ENCODE data around the gene PHF2.

The PHF2 gene

GRCh38 chr9:93574900-93575795, 1.2 kb upstream of the PHF2 start:
- Histone ChIP-seq H3K36me3 (no peaks in the 10 kb centered on the region; the same call in 1 of the 2 replicates), H3K27ac (peak overlapping the region; percentile 82), H3K27me3 (ENCODE audit: insufficient read depth, low read depth, severe bottlenecking) (no peaks in the 10 kb centered on the region), H3K4me3 (ENCODE audit: low read depth, low read length) (peak overlapping the region; percentile 62), H3K9me3 (ENCODE audit: severe bottlenecking) (peaks cover 3% of the 10 kb centered on the region)
- no peak for DNase-seq
- TF ChIP-seq CTCF (IDR thresholded peaks at IDR 0.05; ENCODE audit: low read depth, low read length), result no peak

GRCh38 chr9:93575796-93576257, 557 bp upstream of the PHF2 start:
- peak; percentile 37 for DNase-seq
- no peaks in the 10 kb centered on the region; the same call in 1 of the 2 replicates for H3K36me3 ChIP-seq
- no peaks in the 10 kb centered on the region for H3K27me3 ChIP-seq (ENCODE audit: insufficient read depth, low read depth, severe bottlenecking)
- peaks cover 3% of the 10 kb centered on the region for H3K9me3 ChIP-seq (ENCODE audit: severe bottlenecking)
- TF ChIP-seq CTCF (IDR thresholded peaks at IDR 0.05; ENCODE audit: low read depth, low read length), result no peak
- H3K4me3 ChIP-seq (ENCODE audit: low read depth, low read length), result peak overlapping the region; percentile 62
- peak overlapping the region; percentile 82 for H3K27ac ChIP-seq

- TF ChIP-seq CTCF (IDR thresholded peaks at IDR 0.05; ENCODE audit: low read depth, low read length), result no peak
- Histone ChIP-seq H3K4me3 (ENCODE audit: low read depth, low read length) (peak overlapping the region; percentile 56), H3K36me3 (no peaks in the 10 kb centered on the region; the same call in 1 of the 2 replicates), H3K27me3 (ENCODE audit: insufficient read depth, low read depth, severe bottlenecking) (no peaks in the 10 kb centered on the region), H3K27ac (peak overlapping the region; percentile 50), H3K9me3 (ENCODE audit: severe bottlenecking) (no peaks in the 10 kb centered on the region)
- DNase-seq, result no peak
Measured at GRCh38 chr9:93577078-93577974, 942 bp downstream of the PHF2 start.

- H3K27ac ChIP-seq, result no peak overlapping the region
Measured at GRCh38 chr9:93577975-93578682, 1.7 kb downstream of the PHF2 start.

More at GRCh38 chr9:93577975-93578682, 1.7 kb downstream of the PHF2 start:
- no peaks in the 10 kb centered on the region for H3K27me3 ChIP-seq (ENCODE audit: insufficient read depth, low read depth, severe bottlenecking)
- no peak for DNase-seq
- H3K9me3 ChIP-seq (ENCODE audit: severe bottlenecking), result no peaks in the 10 kb centered on the region
- no peak for TF ChIP-seq CTCF (IDR thresholded peaks at IDR 0.05; ENCODE audit: low read depth, low read length)
- H3K4me3 ChIP-seq (ENCODE audit: low read depth, low read length), result peak overlapping the region; percentile 56
- H3K36me3 ChIP-seq, result no peaks in the 10 kb centered on the region; the same call in 1 of the 2 replicates

Measured in WERI-Rb-1 (cell line).